CD14-positive monocyte (primary cell): ENCODE measurements around the gene RHEB. TPM values are rescaled to one million over a fixed set of nuclear protein-coding genes. Genes with fewer than 3 reads are reported as not detected.
"Not testable (repeated sequence)": the region's sequence is repeated elsewhere in the genome, so short reads cannot be mapped to it uniquely, and the experiment has no call there.

ENCODE experiments used
- DNase-seq, 3 donors: peaks; one replicate each; pipeline ENCODE4 v3.0.0-alpha.2; 2011 to 2022
- H2AFZ ChIP-seq: 2 replicates; pipeline ENCODE4 v1.6.0; 2012; ENCODE audit warnings: mild to moderate bottlenecking, low read depth, low read length, inconsistent platforms; ENCODE audit not compliant: insufficient read depth, poor library complexity, severe bottlenecking
- H3K27ac ChIP-seq, 2 donors: 1 replicate in 1 of 2; 2 replicates in 1 of 2; pipeline ENCODE4 v1.5.1; 2012 to 2013; ENCODE audit warnings: low read length in 2 of 2, control low read depth in 1 of 2, inconsistent platforms in 1 of 2, low read depth in 1 of 2, mild to moderate bottlenecking in 1 of 2
- H3K27me3 ChIP-seq, 2 donors: one replicate each; pipeline versions ENCODE4 v1.6.0 to v1.6.1; 2011 to 2013; ENCODE audit warnings: low read length in 2 of 2; ENCODE audit not compliant: control insufficient read depth in 2 of 2, insufficient read depth in 2 of 2
- H3K36me3 ChIP-seq, 2 donors: replicated peaks in 1 of 2; 1 replicate in 1 of 2; 2 replicates in 1 of 2; pipeline versions ENCODE4 v1.5.1 to v1.6.1; 2012 to 2013; ENCODE audit warnings: low read length in 2 of 2, control low read depth in 1 of 2, inconsistent platforms in 1 of 2, mild to moderate bottlenecking in 1 of 2; ENCODE audit not compliant: insufficient read depth in 2 of 2, control insufficient read depth in 1 of 2
- H3K4me1 ChIP-seq, 2 donors: 1 replicate in 1 of 2; 2 replicates in 1 of 2; pipeline versions ENCODE4 v1.5.1 to v1.6.1; 2012 to 2013; ENCODE audit warnings: low read length in 2 of 2, control low read depth in 1 of 2, inconsistent platforms in 1 of 2, mild to moderate bottlenecking in 1 of 2, moderate library complexity in 1 of 2; ENCODE audit not compliant: insufficient read depth in 2 of 2, control insufficient read depth in 1 of 2
- H3K4me2 ChIP-seq: replicated peaks from 2 replicates; pipeline ENCODE3; 2012; ENCODE audit warnings: low read length, moderate library complexity, mild to moderate bottlenecking; ENCODE audit not compliant: poor library complexity, severe bottlenecking; ENCODE audit errors: extremely low read depth
- H3K4me3 ChIP-seq, 3 experiments: fragments of 200-600 bp in 1 of 3; sonication (generic) in 1 of 3; replicated peaks in 1 of 3; 1 replicate in 2 of 3; 2 replicates in 1 of 3; pipeline ENCODE4 v1.5.1; 2011 to 2013; ENCODE audit warnings: low read length in 3 of 3, mild to moderate bottlenecking in 3 of 3, control low read depth in 2 of 3, low read depth in 2 of 3, inconsistent platforms in 1 of 3, moderate library complexity in 1 of 3
- H3K79me2 ChIP-seq: 2 replicates; pipeline ENCODE4 v1.6.0; 2012; ENCODE audit warnings: mild to moderate bottlenecking, control low read depth, inconsistent platforms, low read length, moderate library complexity; ENCODE audit not compliant: insufficient read depth
- H3K9ac ChIP-seq: 2 replicates; pipeline ENCODE4 v1.6.0; 2017; ENCODE audit warnings: low read length, mild to moderate bottlenecking; ENCODE audit not compliant: insufficient read depth, poor library complexity, severe bottlenecking
- H3K9me3 ChIP-seq, 2 donors: replicated peaks in 1 of 2; 1 replicate in 1 of 2; 2 replicates in 1 of 2; pipeline versions ENCODE4 v1.5.1 to v1.6.1; 2012 to 2013; ENCODE audit warnings: low read length in 2 of 2, control low read depth in 1 of 2; ENCODE audit not compliant: control insufficient read depth in 1 of 2, insufficient read depth in 1 of 2
- H4K20me1 ChIP-seq: 2 replicates; pipeline ENCODE4 v1.6.0; 2012; ENCODE audit warnings: mild to moderate bottlenecking, low read length, control low read depth, moderate library complexity; ENCODE audit not compliant: insufficient read depth
- H3K27ac Mint-ChIP-seq, 7 donors: one replicate each; pipeline ENCODE4 v1.8.0; 2020; ENCODE audit warnings: mild to moderate bottlenecking in 7 of 7, mixed read lengths in 7 of 7, moderate library complexity in 6 of 7, inconsistent platforms in 2 of 7
- H3K27me3 Mint-ChIP-seq, 3 donors: one replicate each; pipeline ENCODE4 v1.8.0; 2021 to 2022; ENCODE audit warnings: low read depth in 3 of 3, mild to moderate bottlenecking in 3 of 3, mixed read lengths in 3 of 3, moderate library complexity in 3 of 3, inconsistent platforms in 1 of 3
- H3K36me3 Mint-ChIP-seq, 2 donors: one replicate each; pipeline ENCODE4 v1.8.0; 2020; ENCODE audit warnings: mixed read lengths in 2 of 2, inconsistent platforms in 1 of 2, mild to moderate bottlenecking in 1 of 2
- H3K4me1 Mint-ChIP-seq: one replicate; pipeline ENCODE4 v1.8.0; 2020; ENCODE audit warnings: mild to moderate bottlenecking, mixed read lengths
- H3K4me3 Mint-ChIP-seq, 2 donors: one replicate each; pipeline ENCODE4 v1.8.0; 2020; ENCODE audit warnings: mild to moderate bottlenecking in 2 of 2, mixed read lengths in 2 of 2, moderate library complexity in 1 of 2
- H3K9me3 Mint-ChIP-seq, 7 donors: one replicate each; pipeline ENCODE4 v1.8.0; 2020 to 2022; ENCODE audit warnings: mixed read lengths in 7 of 7, mild to moderate bottlenecking in 6 of 7, moderate library complexity in 6 of 7, inconsistent platforms in 2 of 7
- CTCF ChIP-seq: fragments of 200-600 bp; IDR thresholded peaks from one replicate; pipeline ENCODE4 v1.8.0; 2022; ENCODE audit warnings: antibody characterized with exemption, mild to moderate bottlenecking
- WGBS: methylation state at CpG from one replicate; pipeline ENCODE4 v1.1.5; 2013; ENCODE audit warnings: missing lambda C conversion rate; ENCODE audit not compliant: insufficient coverage; 5-methylcytosine and 5-hydroxymethylcytosine counted together
- intact Hi-C, 2 donors: fragments of 100-400 bp; cut with micrococcal nuclease; formaldehyde crosslinking; loops; one replicate each; pipeline versions ENCODE4 v1.15.0 to v1.15.1; 2023
- polyA plus RNA-seq, 3 donors: library from polyadenylated mRNA; depleted of rRNA in 1 of 3; unstranded in 2 of 3; stranded (reverse) in 1 of 3; fragments of 300-500 nt in 2 of 3; fragments of >200 nt in 1 of 3; fragmentation: Illumina TruSeq in 2 of 3; gene quantifications; 1 replicate in 2 of 3; 2 replicates in 1 of 3; pipeline ENCODE4 v1.2.3, GENCODE V29; 2012 to 2021

RHEB gene
- polyA plus RNA-seq, 3 donors, result 20.4 to 96.1 (median 95.8) TPM

- Histone ChIP-seq H2AFZ (no peak overlapping the region), H3K27ac (no peak overlapping the region), H3K9me3 (no peaks in the 10 kb centered on the region), H3K79me2 (no peaks in the 10 kb centered on the region), H3K36me3 (no peaks in the 10 kb centered on the region), H3K9ac (no peak overlapping the region), H3K4me1 (no peaks in the 10 kb centered on the region), H3K27me3 (no peaks in the 10 kb centered on the region), H3K4me3 (no peak overlapping the region), H3K4me2 (no peak overlapping the region), H4K20me1 (no peaks in the 10 kb centered on the region)
- intact Hi-C loops, result no loop called here
- WGBS, result 71% methylated on average over 1 of the region's 8 CpGs
- DNase-seq, result no peak
- Mint-ChIP-seq H3K4me1 (no peaks in the 10 kb centered on the region), H3K36me3 (no peaks in the 10 kb centered on the region), H3K27ac (no peak overlapping the region), H3K9me3 (peaks cover 0 to 5% (median 3%) of the 10 kb centered on the region in 7 donors), H3K4me3 (no peak overlapping the region), H3K27me3 (peaks cover 5 to 29% (median 15%) of the 10 kb centered on the region in 3 donors)
- TF ChIP-seq CTCF, result no peak
These were observed 18.3 kb upstream of the RHEB start for GRCh38 chr7:151537818-151538561.

- peak; percentile 17 for TF ChIP-seq CTCF
- H4K20me1 ChIP-seq, H3K4me1 Mint-ChIP-seq, H2AFZ ChIP-seq, H3K4me1 ChIP-seq, intact Hi-C loops, H3K36me3 ChIP-seq, H3K27ac Mint-ChIP-seq, DNase-seq, H3K27me3 ChIP-seq, H3K27ac ChIP-seq, H3K4me3 ChIP-seq, H3K4me3 Mint-ChIP-seq, H3K4me2 ChIP-seq, H3K9me3 ChIP-seq, H3K36me3 Mint-ChIP-seq, H3K79me2 ChIP-seq, H3K9ac ChIP-seq: not testable (repeated sequence)
- WGBS, result 100% methylated on average over 1 of the region's 2 CpGs
- Mint-ChIP-seq H3K27me3 (peaks cover 6 to 27% (median 11%) of the 10 kb centered on the region in 3 donors), H3K9me3 (peaks cover 9 to 18% (median 12%) of the 10 kb centered on the region in 7 donors)
These were observed 16.5 kb upstream of the RHEB start for GRCh38 chr7:151536178-151536577.
